ENCODE data around the gene CFAP69.
A peak's percentile ranks its signal among the peaks of the same experiment; 100 is the strongest.
"Not testable (repeated sequence)": the region's sequence is repeated elsewhere in the genome, so short reads cannot be mapped to it uniquely, and the experiment has no call there.

Gene CFAP69

GRCh38 chr7:90345595-90346335, 100.8 kb downstream of the CFAP69 start:
- peak; percentile 7 for DNase-seq (ENCODE audit: low read depth)
- TF ChIP-seq, protein P1, sequence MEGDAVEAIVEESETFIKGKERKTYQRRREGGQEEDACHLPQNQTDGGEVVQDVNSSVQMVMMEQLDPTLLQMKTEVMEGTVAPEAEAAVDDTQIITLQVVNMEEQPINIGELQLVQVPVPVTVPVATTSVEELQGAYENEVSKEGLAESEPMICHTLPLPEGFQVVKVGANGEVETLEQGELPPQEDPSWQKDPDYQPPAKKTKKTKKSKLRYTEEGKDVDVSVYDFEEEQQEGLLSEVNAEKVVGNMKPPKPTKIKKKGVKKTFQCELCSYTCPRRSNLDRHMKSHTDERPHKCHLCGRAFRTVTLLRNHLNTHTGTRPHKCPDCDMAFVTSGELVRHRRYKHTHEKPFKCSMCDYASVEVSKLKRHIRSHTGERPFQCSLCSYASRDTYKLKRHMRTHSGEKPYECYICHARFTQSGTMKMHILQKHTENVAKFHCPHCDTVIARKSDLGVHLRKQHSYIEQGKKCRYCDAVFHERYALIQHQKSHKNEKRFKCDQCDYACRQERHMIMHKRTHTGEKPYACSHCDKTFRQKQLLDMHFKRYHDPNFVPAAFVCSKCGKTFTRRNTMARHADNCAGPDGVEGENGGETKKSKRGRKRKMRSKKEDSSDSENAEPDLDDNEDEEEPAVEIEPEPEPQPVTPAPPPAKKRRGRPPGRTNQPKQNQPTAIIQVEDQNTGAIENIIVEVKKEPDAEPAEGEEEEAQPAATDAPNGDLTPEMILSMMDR (IDR thresholded peaks at IDR 0.05; ENCODE audit: control insufficient read depth, insufficient read depth, low read depth, low read length, missing control alignments), result no peak
- H3K4me3 ChIP-seq (ENCODE audit: control insufficient read depth, low read depth, low read length), result peak overlapping the region; percentile 99

GRCh38 chr7:90346336-90347125, 101.6 kb downstream of the CFAP69 start, which contains the start of gene GTPBP10:
Gene GTPBP10, plus strand, starts transcription at chr7:90346716. Its CDS starts 26 bp downstream, at chr7:90346742.
- TF ChIP-seq, protein P1 (IDR thresholded peaks at IDR 0.05; ENCODE audit: control insufficient read depth, insufficient read depth, low read depth, low read length, missing control alignments), result peak; percentile 71
- H3K4me3 ChIP-seq (ENCODE audit: control insufficient read depth, low read depth, low read length), result peak within 1 kb of the TSS; percentile 99
- DNase-seq (ENCODE audit: low read depth), result peak; percentile 83

DNA sequence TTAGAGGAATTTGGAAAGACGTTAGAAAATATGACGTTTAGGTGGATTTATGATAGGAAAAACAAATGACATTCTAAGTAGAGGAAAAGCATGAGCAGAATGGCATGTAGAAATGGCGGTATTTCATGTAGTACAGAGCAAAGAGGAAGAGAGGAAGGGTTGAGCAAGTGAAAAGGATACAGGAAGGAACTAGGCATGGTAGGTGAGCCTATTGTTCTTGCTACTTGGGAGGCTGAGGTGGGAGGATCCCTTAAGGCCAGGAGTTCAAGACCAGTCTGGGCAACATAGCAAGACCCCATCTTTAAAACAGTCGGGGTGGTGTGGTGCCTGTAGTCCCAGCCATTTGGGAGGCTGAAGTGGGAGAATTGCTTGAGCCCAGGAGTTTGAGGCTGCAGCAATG, 102.8 kb downstream of the CFAP69 start:
- DNase-seq (ENCODE audit: low read depth), result no peak
- H3K4me3 ChIP-seq (ENCODE audit: control insufficient read depth, low read depth, low read length), result no peak overlapping the region
- TF ChIP-seq, protein P1 (IDR thresholded peaks at IDR 0.05; ENCODE audit: control insufficient read depth, insufficient read depth, low read depth, low read length, missing control alignments), result no peak

DNA sequence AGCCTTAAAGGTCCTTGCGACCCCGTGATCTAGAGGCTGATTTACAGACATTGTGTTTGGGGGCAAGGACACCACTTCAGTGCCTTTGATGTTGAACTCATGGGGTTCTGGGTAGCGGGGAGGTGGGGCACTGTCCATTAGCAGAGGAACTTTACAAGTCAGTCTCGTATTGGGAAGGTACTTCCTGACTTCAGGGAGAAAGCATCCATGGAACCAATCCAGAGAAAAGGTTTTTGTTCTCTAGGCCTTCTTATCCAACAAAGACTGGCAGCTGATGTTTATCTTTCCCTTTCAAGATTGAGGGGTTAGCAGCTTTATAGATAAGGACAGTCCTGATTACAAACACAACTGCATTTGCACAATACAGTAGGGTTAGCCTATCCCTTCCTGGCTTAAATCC, 104.3 kb downstream of the CFAP69 start:
- H3K4me3 ChIP-seq (ENCODE audit: control insufficient read depth, low read depth, low read length), result no peak overlapping the region
- TF ChIP-seq, protein P1 (IDR thresholded peaks at IDR 0.05; ENCODE audit: control insufficient read depth, insufficient read depth, low read depth, low read length, missing control alignments), result no peak
- no peak for DNase-seq (ENCODE audit: low read depth)

DNA sequence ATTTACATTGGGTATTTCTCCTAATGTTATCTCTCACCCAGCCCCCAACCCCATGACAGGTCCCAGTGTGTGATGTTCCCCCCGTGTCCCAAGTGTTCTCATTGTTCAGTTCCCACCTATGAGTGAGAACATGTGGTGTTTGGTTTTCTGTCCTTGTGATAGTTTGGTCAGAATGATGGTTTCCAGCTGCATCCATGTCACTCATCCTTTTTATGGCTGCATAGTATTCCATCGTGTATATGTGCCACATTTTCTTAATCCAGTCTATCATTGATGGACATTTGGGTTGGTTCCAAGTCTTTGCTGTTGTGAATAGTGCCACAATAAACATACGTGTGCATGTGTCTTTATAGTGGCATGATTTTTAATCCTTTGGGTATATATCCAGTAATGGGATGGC, 105.1 kb downstream of the CFAP69 start:
- DNase-seq (ENCODE audit: low read depth); H3K4me3 ChIP-seq (ENCODE audit: control insufficient read depth, low read depth, low read length): not testable (repeated sequence)

DNA sequence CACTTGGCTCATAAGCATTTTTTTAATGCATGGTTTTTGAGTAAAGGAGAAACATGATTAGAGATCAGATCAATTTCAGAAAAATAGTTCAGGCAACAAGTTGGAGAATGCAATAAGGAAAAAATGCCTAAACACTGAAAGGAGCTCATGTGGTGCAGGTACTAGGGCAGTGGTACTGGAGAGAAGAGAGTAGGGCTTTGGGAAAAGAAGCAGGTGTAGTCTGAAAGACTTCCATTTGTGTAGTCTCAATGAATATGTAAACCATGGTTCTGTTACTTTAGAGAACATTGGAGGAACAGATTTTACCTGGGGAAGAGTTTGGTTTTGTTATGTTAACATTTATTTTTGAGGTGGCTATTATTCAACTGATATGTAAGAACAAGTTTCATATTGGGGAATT, 107.0 kb downstream of the CFAP69 start:
- DNase-seq (ENCODE audit: low read depth), result no peak
- TF ChIP-seq, protein P1 (IDR thresholded peaks at IDR 0.05; ENCODE audit: control insufficient read depth, insufficient read depth, low read depth, low read length, missing control alignments), result no peak
- H3K4me3 ChIP-seq (ENCODE audit: control insufficient read depth, low read depth, low read length), result no peak overlapping the region

Data from AG09309 (cell line).